HG03196 (cell line): ENCODE results near the gene FAM50A.

Experiments used
- ATAC-seq: cut with Tn5 transposase; IDR thresholded peaks from one replicate; pipeline ENCODE4 v1.9.1; 2021; ENCODE audit not compliant: unreplicated experiment

FAM50A gene

DNA sequence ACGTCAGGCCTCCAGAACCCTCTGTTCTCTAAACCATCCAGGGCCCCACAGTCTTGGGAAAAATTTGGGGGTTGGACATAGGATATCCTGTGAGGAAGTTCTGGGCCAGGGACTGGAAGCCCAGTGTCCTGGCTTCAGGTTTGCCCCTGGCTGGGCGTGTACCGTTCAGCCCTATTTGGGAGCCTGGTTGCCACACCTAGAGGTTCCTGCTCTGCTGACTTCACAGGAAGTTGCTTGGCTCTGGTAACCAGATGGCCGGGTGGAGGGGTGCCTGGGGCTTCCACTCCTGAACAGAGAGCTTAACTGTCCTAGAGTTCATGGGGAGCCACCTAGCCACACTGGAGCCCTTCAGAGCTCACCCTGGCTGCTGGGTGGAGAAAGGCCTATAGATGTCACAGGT is 31.5 kb upstream of the FAM50A start:
- no peak for ATAC-seq

DNA sequence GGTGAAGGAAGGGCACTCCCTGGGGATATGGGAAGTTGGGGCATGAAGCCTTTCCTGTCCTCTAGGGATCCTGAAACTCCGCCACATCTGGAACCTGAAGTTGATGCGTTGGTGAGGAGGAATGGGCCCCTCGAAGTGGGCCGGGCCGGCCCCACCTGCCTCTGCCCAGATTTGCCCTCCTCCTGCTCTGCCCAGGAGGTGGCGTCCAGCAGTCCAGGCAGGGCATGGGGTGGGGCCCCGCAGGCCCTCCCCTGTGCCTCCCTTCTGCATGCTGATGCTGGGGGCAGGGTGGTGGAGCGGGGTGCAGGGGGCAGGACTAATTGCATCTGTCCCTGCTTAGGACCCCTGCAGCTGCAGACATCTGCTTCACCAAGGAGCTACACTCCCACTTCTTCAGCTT is 30.8 kb upstream of the FAM50A start:
- no peak for ATAC-seq

DNA sequence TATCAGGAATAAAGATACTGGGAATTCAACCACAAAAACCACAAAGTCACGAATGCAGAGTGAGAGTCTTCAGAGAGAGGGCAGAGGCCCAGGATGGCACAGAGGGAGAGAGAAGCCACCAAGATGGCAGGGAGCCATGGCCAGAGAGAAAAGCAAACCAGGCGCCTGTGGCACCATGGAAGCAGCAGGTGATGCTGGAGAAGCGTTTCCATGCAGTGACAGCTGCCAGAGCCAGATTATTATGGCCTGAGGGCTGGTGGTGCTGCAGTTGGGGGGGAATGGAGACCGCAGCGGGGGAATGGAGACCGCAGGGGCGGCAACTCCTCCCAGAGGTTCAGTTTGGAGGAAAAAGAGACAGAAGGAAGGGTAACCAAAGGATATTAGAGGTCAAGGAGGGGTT is 26.8 kb upstream of the FAM50A start:
- ATAC-seq = no peak

DNA sequence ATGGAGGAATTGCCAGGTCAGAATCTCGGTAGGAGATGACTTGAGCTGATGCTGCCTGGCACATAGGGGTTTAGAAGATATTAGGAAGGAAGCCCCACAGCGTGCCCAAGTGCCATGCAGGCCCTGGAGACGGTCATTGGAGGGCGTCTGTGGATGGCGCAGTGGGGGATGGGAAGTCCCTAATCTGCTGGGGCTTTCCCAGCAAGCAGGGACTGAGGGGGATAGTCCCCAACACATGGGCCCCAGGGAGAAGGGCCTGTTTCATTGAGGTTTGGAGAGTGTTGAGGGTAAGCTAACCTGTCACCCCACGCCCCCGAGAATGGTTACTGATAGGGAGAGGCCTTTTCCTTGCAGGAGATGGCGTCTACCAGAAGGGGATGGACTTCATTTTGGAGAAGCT is 24.8 kb upstream of the FAM50A start:
- ATAC-seq = no peak

DNA sequence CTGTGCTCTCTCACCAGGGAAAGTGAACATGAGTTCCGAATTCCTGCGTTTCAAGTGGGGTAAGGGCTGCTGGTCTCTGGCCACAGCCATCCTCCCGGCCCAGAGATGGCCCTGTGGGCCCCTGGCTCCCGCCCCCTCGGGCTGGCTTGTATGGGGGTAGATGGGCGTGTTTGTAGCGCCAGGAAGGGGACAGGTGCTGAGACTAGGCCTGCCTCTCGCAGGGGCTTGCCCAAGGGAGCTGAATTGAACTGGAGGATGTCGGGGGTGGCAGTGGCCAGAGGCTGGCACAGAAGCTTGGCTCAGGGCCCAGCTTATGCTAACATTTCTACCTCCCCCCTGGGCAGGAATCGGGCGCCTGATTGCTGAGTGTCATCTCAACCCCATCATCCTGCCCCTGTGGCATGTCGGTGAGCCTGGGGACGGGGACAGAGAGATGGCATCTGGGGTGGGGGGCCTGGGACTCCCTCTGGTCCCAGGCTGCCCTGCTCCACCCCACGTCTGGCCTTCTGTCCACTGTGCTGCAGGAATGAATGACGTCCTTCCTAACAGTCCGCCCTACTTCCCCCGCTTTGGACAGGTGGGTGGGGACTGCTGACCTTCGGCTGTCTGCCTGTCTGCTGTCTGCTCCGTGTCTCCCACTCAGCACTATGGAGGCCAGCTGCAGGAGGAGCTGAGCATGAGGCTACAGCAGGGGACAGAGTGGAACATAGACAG is 24.1 kb upstream of the FAM50A start:
- ATAC-seq = no peak

DNA sequence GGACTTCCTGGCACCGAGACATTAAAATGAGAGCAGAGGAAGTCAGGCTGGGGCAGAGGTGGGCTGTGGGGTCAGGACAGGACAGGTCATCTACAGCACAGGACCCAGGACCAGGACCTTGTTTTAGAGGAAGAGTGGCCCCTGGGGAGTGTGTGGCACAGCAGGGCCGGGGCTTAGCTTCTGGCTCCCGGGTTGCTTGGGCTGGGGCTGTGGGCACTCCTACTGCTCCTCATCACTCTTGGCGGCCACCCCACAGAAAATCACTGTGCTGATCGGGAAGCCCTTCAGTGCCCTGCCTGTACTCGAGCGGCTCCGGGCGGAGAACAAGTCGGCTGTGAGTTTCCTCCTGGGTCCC is 23.6 kb upstream of the FAM50A start:
- ATAC-seq = no peak

DNA sequence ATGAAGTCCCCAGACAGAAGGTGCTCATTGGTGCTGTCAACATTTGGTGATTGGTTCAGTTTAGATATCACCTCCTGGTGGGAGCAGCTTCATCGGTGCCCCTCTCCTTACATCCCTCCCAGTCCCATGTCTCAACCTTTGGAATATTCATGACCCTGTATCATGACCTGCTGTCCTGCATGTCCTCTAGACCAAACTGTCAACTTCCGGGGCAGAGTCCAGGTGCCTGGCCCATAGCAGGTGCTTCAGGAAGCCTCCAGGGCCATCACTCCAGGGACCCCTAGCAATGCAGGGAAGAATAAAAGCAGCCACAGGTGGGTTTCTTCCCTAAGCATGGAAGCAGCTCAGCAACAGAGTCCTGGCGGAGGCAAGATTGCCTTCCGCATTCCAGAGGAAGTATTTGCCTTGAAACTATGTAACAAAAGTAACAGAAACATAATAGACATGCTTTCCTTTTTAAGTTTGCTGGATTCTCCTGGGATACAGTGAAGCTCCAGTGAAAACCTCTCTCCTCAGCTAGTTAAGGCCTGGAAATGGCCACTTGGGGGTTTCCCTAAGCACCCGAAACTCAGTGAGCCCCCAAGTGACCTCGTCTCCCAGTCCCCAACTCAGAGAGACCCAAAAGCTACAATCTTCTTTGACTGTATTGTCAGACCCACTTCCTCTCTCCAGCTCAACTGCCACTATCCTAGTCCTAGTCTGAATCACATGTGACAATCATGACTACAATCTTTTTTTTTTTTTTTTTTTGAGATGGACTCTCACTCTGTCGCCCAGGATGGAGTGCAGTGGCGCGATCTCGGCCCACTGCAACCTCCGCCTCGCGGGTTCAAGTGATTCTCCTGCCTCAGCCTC is 16.8 kb upstream of the FAM50A start:
- ATAC-seq = no peak

DNA sequence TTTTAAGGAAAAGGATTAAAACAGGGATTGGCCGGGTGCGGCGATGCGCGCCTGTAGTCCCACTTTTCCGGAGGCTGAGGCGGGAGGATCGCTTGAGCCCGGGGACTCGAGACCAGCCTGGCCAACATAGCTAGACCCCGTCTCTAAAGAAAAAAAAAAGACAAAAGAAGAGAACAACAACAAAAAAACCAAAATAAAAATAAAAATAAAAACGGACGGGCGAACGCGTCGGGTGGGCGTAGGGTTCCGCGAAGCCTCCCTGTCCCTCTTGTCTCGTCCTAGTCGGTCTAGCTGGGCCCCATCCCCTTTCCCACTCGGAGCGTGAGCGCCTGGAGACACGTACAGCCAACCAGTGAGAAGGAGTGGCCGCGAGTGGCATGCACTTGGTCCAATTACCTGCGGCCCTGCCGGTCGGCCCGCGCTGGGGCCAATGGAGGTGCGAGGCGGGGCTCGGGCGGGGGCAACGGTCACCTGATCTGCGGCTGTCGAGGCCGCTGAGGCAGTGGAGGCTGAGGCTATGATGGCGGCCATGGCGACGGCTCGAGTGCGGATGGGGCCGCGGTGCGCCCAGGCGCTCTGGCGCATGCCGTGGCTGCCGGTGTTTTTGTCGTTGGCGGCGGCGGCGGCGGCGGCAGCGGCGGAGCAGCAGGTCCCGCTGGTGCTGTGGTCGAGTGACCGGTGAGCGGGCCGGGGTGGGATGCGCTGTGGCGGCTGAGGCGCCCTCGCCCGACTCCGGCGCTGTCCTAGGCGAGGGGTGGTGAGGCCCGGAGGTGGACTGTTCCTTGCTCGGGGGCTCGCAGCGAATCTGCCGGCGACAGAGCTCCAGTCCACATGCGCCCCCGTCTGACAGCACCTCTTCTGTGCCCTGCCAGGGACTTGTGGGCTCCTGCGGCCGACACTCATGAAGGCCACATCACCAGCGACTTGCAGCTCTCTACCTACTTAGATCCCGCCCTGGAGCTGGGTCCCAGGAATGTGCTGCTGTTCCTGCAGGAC is 15.5 kb upstream of the FAM50A start, which contains the start of gene ATP6AP1:
TSS of gene ATP6AP1 (plus strand) at position 502 of the 996 bp plus-strand sequence. CDS start at position 518, 16 bp downstream.
- peak; percentile 98 for ATAC-seq

DNA sequence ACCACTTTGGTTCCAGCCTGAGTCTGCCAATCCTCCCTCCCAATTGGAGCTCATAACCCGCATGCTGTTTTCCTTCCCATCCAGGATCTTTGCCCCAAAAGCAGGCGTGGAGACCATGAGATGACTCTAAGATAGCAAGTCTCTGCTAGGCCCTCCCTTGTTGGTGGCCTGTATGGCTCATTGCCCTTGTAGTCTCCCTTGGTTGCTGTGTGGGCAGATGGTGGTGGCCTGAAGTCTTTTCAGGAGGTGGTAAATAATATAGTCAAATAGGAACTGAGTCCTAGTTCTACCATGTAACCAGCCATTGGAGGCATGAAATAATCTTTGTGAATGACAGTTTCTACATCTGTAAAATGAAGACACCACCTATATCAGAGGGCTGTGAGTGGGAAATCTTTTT is 14.2 kb upstream of the FAM50A start:
- ATAC-seq = no peak

DNA sequence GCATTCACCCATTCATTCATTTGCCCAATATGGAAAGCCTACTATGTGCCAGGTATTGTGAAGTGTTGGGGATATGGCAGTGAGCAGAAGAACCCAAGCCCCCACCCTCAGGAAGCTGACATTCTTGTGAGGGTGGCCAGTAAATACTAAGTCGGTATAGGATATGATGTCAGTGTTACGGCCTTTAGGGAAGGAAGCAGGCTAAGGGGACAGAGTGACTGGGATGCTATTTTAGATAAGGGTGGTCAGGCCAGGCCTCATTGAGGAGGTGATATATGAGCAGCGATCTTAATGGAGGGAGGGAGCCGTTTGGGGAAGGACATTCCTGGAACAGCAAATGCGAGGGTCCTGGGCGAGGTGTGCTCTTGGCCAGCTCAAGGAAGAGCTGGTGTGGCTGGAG is 13.5 kb upstream of the FAM50A start:
- ATAC-seq = no peak

DNA sequence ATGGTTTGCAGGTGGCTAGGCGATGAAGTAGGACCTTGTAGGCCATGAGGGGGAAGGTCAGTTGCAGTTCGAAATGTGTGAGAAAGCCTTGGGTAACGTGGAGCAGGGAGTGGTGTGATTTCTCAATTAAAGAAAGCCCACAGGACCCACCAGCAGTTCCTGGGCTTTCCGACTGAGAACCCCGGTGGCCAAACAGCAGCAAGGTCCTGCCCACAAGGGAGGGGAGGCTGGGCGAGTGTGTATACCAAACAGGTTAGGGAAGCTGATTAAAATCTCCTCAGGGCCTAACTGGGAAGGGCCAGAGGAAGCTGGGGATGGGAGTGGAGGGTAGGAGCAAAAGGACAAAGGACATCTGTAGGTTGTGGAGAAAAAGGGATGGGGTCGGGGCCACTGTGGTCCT is 13.0 kb upstream of the FAM50A start:
- ATAC-seq = no peak

DNA sequence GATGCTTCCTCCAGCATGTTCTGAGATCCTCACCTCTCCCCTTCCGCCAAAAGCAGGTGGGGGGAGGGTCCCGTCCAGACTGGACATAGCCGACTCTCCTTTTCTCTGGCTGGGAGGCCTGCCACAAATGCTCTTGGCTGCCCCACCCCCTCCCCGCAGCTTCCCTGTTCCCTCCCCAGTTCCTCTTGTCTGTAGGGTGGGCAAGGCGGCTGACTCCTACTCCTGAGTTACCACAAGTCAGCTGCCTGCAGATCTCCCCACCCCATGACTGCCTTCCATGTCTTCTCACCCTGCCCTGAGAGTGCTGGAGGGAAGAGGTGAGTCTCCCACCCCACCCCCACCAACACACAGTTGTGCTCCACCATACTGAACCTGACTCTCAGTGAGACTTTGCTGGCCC is 12.6 kb upstream of the FAM50A start:
- ATAC-seq = no peak

DNA sequence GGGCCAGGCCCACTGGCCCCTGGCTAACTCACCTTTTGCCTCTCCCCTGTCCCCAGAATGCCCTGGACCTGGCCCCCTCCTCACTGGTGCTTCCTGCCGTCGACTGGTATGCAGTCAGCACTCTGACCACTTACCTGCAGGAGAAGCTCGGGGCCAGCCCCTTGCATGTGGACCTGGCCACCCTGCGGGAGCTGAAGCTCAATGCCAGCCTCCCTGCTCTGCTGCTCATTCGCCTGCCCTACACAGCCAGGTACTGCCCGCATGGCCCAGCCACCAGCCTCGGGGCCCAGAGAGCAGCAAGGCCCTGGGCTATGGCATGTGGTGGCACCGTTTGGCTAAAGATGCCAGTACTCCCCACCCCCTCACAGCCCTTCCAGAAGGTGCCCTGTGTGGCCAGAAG is 11.7 kb upstream of the FAM50A start:
- no peak for ATAC-seq

DNA sequence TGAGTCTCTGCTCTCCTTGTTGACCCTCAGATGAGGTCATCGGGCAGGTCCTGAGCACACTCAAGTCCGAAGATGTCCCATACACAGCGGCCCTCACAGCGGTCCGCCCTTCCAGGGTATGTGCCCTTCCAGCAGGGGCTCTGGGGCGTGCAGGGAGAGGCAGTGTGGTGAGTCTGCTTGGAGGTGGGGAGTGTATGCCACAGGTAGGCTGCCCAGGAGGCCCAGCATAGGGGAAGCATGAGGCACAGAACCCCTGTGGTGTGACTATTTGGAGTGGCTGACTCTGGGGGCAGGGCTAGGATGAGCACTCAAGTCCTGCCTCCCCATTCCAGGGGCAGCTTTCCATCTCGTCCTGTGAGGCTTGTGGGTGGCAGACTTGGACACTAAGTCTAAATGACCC is 10.3 kb upstream of the FAM50A start:
- no peak for ATAC-seq

DNA sequence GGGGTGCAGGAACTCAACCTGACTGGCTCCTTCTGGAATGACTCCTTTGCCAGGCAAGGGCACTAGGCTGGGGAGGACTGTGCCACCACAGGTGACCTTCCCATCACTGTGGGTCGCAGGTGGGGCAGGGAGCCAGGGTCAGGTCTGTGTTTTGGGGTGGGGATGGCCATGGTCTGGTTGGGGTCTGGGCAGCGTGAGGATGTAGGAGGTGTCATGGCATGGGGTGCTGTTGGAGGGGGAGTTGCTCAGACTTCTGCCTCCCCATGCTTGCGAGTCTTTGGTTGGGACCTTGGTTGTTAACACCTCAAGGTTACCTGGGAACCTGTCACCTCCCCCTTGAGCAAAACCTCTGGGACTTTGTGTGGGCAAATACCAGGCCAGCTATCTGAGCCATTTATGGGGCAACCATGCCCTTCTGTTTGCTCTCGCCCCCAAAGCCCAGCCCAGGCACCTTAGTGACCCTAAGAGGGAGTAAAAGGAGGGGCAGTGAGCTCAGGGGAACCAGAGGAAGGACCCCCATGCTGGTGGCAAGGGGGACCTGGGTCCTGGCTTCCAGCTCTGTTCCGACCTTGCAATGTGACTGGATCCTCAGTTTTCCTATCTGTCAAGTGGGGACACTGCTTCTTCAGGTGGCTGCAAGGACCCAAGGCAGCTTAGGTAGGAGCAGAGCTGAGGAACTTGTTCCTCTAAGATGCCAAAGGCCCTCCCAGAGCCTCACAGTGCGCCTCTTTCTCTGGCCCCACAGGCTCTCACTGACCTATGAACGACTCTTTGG is 9.4 kb upstream of the FAM50A start:
- ATAC-seq = no peak

DNA sequence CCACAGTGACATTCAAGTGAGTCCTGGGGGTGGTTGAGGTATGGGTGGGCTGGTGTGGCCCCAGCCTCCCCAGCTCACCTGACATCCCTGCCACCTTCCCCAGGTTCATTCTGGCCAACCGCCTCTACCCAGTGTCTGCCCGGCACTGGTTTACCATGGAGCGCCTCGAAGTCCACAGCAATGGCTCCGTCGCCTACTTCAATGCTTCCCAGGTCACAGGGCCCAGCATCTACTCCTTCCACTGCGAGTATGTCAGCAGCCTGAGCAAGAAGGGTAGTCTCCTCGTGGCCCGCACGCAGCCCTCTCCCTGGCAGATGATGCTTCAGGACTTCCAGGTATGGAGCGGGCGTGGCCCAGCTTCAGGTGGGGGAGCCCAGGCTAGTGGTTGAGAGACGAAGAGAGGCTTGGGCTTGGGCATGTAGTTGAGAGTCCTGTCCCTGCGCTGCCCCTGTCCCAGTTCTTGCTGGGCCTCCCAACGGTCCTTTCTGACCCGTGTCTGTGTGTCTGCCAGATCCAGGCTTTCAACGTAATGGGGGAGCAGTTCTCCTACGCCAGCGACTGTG is 8.7 kb upstream of the FAM50A start:
- no peak for ATAC-seq

DNA sequence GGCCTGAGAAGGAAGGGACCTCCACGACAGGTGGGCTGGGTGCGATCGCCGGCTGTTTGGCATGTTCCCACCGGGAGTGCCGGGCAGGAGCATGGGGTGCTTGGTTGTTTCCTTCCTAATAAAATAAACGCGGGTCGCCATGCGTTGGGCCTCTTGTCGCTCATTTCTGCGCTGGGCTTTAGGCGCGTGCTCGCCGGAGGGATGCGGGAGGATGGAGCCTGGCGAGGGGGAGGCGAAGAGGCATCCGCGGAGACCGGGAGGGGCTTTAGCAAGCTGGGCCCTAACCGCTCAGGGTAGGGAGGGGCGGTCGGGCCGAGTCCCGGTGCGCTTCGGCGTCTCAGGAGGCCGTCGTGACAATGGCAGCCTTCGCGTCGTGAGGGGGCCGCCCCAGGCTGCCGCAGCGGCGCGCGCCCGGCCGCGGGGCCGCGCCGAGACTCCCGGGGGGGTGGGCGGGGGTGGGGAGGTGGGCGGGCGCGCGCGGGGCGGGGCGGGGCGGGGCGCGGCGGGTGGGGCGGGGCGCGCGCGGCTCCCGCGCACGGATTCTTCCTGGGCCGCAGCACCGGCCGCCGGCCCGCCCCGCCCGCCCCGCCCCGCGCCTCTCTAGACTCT is 7.5 kb upstream of the FAM50A start:
- ATAC-seq = no peak

DNA sequence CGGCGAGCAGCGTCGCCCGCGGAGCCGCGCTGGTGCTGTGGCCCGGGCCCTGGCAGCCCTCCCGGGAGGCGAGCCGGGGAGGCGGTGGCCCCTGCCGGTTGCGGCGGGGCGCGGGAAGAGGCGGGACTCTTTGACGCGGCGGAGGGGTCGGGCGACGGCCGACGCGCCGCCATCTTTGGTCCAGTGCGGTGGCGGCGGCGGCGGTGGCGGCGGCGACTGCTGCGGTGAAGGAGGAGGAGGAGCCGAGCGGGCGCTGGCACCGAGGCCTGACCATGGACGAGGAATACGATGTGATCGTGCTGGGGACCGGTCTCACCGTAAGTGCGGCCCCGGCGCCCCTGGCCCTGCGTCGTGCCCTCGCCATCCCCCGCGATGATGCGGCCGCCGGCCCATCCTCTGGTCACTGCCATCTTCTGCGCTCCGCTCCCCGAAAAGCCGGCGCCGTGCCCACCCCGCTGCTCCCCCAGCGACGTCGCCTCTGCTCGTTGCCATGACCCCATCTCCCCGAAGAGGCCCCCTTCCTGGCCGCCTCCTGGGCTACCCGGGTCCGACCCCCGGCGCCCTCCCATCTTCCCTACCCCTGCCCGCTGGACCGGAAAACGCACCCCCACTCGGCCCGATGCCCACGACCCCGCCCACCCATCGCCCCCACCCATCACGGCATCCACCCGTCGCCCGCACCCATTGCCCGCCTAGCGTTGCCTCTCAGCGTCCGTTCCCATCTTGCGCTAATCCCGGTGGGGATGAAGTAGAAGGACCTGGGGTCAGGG is 6.8 kb upstream of the FAM50A start, which contains the start of gene GDI1:
TSS of gene GDI1 (plus strand) at position 172 of the 770 bp plus-strand sequence. CDS start at position 273, 101 bp downstream.
- no peak for ATAC-seq
